Brain microvascular endothelial cell (primary cell): ENCODE data around the gene CMPK2.

ENCODE experiments used
- DNase-seq: peaks from one replicate; pipeline ENCODE4 v3.0.0-alpha.2; 2020
- H3K27ac ChIP-seq: fragments of 250-450 bp; sonication (Bioruptor Pico); 2 replicates; pipeline ENCODE4 v1.5.1; 2020; ENCODE audit warnings: mild to moderate bottlenecking, moderate library complexity
- H3K27me3 ChIP-seq: fragments of 250-450 bp; sonication (Bioruptor Pico); replicated peaks from 2 replicates; pipeline ENCODE4 v1.5.1; 2020; ENCODE audit warnings: mild to moderate bottlenecking
- H3K36me3 ChIP-seq: fragments of 250-450 bp; sonication (Bioruptor Pico); replicated peaks from 2 replicates; pipeline ENCODE4 v1.5.1; 2020; ENCODE audit warnings: mild to moderate bottlenecking
- H3K4me3 ChIP-seq: 2 replicates; pipeline ENCODE4 v1.5.1; 2011; ENCODE audit warnings: low read depth, mild to moderate bottlenecking, control low read depth, low read length, moderate library complexity
- in situ Hi-C: cut with HindIII; loops from 2 replicates; pipeline ENCODE4 v1.10.0; 2017; ENCODE audit warnings: low sequenced_read_pairs, low pct_ligation_motif_present
- TF ChIP-seq, protein P1 (sequence below): IDR thresholded peaks from 2 replicates; pipeline ENCODE4 v1.5.1; 2011; ENCODE audit warnings: low read depth, mild to moderate bottlenecking, moderate library complexity, low read length, control low read depth, inconsistent platforms; ENCODE audit errors: missing control alignments

The CMPK2 gene

DNA sequence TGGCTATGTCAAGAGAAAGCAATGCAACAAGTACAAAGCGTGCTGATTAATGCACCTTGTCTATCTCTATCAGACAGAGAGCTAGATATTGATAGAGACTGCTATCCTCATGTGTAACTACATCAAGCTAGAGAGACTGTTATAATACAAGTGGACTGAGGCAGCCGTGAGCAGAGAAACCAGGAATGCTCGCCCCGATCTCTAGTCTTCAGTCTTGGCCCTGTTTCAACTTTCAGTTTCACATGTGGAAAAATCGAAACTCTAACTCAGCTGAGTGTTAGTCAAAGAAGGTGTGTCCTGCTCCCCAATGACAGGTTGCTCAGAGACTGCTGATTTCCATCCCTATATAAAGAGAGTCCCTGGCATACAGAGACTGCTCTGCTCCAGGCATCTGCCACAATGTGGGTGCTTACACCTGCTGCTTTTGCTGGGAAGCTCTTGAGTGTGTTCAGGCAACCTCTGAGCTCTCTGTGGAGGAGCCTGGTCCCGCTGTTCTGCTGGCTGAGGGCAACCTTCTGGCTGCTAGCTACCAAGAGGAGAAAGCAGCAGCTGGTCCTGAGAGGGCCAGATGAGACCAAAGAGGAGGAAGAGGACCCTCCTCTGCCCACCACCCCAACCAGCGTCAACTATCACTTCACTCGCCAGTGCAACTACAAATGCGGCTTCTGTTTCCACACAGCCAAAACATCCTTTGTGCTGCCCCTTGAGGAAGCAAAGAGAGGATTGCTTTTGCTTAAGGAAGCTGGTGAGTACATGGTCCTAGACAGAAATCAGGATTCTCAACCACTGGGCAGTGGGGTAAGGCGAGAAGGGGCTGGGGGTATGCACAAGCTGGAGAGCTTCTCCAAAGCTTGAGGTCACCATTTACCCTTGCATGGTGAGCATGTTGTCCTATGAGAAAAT lies 11.9 kb upstream of the CMPK2 start, which contains the start of gene RSAD2:
Gene RSAD2, plus strand, starts transcription at position 376 of the 903 bp plus-strand sequence. Its CDS starts 24 bp downstream, at position 400.
- TF ChIP-seq, protein P1, sequence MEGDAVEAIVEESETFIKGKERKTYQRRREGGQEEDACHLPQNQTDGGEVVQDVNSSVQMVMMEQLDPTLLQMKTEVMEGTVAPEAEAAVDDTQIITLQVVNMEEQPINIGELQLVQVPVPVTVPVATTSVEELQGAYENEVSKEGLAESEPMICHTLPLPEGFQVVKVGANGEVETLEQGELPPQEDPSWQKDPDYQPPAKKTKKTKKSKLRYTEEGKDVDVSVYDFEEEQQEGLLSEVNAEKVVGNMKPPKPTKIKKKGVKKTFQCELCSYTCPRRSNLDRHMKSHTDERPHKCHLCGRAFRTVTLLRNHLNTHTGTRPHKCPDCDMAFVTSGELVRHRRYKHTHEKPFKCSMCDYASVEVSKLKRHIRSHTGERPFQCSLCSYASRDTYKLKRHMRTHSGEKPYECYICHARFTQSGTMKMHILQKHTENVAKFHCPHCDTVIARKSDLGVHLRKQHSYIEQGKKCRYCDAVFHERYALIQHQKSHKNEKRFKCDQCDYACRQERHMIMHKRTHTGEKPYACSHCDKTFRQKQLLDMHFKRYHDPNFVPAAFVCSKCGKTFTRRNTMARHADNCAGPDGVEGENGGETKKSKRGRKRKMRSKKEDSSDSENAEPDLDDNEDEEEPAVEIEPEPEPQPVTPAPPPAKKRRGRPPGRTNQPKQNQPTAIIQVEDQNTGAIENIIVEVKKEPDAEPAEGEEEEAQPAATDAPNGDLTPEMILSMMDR, result peak; percentile 5

DNA sequence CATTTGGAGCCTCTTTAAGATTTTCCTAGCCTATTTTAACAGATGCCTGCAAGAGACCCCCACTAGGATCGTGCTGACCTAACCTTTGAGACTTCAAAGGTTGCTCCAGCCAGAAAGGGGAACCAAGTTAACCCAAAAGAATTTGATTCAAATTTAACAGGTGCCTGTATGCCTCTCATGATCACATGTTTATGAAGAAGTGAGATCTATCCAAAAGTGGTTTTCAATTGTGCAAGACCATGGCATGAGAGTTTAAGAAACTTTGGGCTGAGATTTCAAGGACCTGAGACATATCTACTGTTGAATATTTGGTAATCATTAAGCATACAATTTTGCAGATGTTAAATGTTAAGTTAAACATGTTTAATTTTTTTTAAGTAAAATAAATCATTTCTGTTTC lies 10.6 kb upstream of the CMPK2 start:
- in situ Hi-C loops, result no loop called here
- Histone ChIP-seq H3K4me3 (no peak overlapping the region), H3K36me3 (no peaks in the 10 kb centered on the region), H3K27me3 (no peaks in the 10 kb centered on the region), H3K27ac (no peak overlapping the region)
- TF ChIP-seq, protein P1, result no peak
- DNase-seq, result no peak

More for the DNA sequence above, 11.9 kb upstream of the CMPK2 start, which contains the start of gene RSAD2:
- in situ Hi-C loops, result no loop called here
- Histone ChIP-seq H3K4me3 (peak within 1 kb of the TSS; percentile 23), H3K36me3 (no peaks in the 10 kb centered on the region), H3K27me3 (no peaks in the 10 kb centered on the region), H3K27ac (no peak within 1 kb of the TSS)
- DNase-seq, result peak; percentile 45

DNA sequence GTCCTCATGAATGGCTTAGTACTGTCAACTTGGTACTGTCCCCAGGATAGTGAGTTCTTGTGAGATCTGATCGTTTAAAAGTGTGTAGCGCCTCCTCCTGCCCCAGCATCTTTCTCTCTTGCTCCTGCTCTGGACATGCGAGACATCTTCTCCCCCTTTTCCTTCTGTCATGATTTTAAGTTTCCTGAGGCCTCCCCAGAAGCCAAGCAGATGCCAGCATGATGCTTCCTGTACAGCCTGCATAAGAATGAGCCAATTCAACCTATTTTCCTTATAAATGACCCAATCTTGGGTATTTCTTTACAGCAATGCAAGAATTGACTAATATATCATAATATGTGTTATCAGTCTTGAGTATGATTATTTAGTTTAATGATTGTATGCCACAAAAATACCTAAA lies 8.3 kb upstream of the CMPK2 start:
- in situ Hi-C loops, result no loop called here
- no peak for DNase-seq
- no peak overlapping the region for H3K4me3 ChIP-seq
- H3K27me3 ChIP-seq, result no peaks in the 10 kb centered on the region
- TF ChIP-seq, protein P1, result no peak
- H3K36me3 ChIP-seq, result no peaks in the 10 kb centered on the region
- H3K27ac ChIP-seq, result no peak overlapping the region

DNA sequence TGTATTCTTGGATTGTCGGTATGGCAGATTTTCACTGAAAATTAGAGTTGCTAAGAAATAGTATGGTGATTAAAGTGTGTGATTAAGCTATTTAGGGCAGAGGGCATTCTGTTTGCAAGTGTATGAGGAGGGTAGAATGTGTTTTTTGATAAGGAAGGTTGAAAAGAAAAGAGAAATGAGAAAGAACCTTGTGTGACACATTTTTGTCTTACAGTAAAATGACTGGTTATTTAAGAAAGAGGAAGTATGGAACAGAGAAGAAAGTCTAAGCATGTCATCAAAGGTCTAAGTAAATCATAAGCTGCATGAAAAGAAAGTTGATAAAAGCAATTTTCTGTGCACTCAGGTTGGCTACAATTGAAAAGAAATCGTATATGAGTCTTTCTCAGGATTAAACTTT lies 6.7 kb upstream of the CMPK2 start:
- in situ Hi-C loops, result no loop called here
- no peaks in the 10 kb centered on the region for H3K27me3 ChIP-seq
- DNase-seq, result no peak
- no peak overlapping the region for H3K4me3 ChIP-seq
- no peak overlapping the region for H3K27ac ChIP-seq
- H3K36me3 ChIP-seq, result no peaks in the 10 kb centered on the region
- TF ChIP-seq, protein P1, result no peak

DNA sequence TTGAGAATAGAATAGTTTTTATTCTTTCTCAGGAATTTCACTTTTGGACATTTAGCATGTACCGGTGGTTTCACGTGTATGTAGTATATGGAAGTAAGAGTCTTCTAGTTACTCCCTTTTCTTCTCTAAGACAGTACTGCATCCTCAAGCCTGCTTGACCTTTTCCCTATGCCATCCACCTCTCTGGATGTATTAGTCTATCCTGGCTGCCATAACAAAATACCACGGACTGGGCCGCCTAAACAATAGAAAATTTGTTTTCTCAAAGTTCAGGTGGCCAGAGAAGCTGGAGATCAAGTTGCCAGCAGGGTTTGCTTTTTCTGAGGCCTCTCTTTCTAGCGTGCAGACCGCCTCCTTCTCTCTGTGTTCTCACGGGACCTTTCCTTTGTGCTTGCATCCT lies 1.3 kb upstream of the CMPK2 start:
- in situ Hi-C loops, result no loop called here
- no peak overlapping the region for H3K27ac ChIP-seq
- no peaks in the 10 kb centered on the region for H3K27me3 ChIP-seq
- H3K4me3 ChIP-seq, result no peak overlapping the region
- TF ChIP-seq, protein P1, result no peak
- H3K36me3 ChIP-seq, result no peaks in the 10 kb centered on the region
- DNase-seq, result no peak
